ENCODE results near the gene RELCH. TPM values are rescaled to one million over a fixed set of nuclear protein-coding genes. Genes with fewer than 3 reads are reported as not detected.

Gene RELCH
- total RNA-seq, 1 experiment from 2014 or later, result 31.9 TPM

Other genes starting within 250 kb of the RELCH start
- 14.5 and 19.2 TPM in 2 replicates for gene PIGN, start 199 bp upstream of the RELCH start, total RNA-seq (2014; rRNA removed; shearing (Covaris generic); ENCODE audit: low replicate concordance)
- gene TNFRSF11A, start 138.1 kb downstream of the RELCH start, total RNA-seq (2014; rRNA removed; shearing (Covaris generic); ENCODE audit: low replicate concordance), result 1.8 and 7.0 TPM in 2 replicates

Data from MG63 (cell line).